ENCODE results near the gene ANKLE2.

DNA sequence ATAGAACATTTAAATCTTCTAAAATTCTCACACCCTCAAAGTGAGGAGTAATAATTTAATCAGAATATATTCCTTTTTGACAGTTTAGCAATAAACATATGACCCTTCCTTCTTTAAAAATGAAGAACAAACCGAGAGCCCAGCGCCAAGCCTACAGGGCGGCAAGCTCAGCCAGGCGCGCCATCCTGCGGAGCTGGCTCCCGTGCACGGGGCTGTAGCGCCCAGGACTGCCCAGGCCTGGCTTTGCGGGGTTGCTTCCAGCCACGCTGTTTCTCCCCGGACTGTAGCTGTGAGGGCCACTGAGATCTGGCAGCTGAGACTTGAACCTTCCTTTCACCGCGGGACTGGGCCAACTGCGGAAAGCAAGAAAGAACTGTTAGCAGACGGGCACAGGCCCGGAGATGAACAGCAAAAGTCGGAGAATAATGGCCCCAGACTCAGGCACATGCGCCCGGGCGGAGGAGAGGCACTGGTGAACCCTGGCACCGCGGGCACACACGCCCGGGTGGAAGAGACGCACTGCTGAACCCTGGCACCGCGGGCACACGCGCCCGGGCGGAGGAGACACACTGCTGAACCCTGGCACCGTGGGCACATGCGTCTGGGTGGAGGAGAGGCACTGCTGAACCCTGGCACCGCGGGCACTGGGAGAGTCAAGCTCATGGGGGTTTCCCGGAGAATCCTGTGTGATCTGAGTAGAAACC lies 34.4 kb downstream of the ANKLE2 start:
- TF ChIP-seq POLR2AphosphoS5 (IDR thresholded peaks at IDR 0.05; ENCODE audit: low read depth, low read length) (no peak), YY1 (IDR thresholded peaks at IDR 0.05; ENCODE audit: low read depth) (no peak), MXI1 (IDR thresholded peaks at IDR 0.05; ENCODE audit: low read depth, low read length) (no peak), RCOR1 (IDR thresholded peaks at IDR 0.05; ENCODE audit: low read length) (no peak), EP300 (IDR thresholded peaks at IDR 0.05; ENCODE audit: borderline replicate concordance in 1 of 2, low read depth in 1 of 2, low read length in 1 of 2) (no peak), TAF1 (IDR thresholded peaks at IDR 0.05; ENCODE audit: borderline replicate concordance, low read depth, low read length) (no peak)
- TF ChIP-seq, protein P1, sequence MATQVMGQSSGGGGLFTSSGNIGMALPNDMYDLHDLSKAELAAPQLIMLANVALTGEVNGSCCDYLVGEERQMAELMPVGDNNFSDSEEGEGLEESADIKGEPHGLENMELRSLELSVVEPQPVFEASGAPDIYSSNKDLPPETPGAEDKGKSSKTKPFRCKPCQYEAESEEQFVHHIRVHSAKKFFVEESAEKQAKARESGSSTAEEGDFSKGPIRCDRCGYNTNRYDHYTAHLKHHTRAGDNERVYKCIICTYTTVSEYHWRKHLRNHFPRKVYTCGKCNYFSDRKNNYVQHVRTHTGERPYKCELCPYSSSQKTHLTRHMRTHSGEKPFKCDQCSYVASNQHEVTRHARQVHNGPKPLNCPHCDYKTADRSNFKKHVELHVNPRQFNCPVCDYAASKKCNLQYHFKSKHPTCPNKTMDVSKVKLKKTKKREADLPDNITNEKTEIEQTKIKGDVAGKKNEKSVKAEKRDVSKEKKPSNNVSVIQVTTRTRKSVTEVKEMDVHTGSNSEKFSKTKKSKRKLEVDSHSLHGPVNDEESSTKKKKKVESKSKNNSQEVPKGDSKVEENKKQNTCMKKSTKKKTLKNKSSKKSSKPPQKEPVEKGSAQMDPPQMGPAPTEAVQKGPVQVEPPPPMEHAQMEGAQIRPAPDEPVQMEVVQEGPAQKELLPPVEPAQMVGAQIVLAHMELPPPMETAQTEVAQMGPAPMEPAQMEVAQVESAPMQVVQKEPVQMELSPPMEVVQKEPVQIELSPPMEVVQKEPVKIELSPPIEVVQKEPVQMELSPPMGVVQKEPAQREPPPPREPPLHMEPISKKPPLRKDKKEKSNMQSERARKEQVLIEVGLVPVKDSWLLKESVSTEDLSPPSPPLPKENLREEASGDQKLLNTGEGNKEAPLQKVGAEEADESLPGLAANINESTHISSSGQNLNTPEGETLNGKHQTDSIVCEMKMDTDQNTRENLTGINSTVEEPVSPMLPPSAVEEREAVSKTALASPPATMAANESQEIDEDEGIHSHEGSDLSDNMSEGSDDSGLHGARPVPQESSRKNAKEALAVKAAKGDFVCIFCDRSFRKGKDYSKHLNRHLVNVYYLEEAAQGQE (IDR thresholded peaks at IDR 0.05; ENCODE audit: low read depth, low read length): no peak
- TF ChIP-seq, protein P2, sequence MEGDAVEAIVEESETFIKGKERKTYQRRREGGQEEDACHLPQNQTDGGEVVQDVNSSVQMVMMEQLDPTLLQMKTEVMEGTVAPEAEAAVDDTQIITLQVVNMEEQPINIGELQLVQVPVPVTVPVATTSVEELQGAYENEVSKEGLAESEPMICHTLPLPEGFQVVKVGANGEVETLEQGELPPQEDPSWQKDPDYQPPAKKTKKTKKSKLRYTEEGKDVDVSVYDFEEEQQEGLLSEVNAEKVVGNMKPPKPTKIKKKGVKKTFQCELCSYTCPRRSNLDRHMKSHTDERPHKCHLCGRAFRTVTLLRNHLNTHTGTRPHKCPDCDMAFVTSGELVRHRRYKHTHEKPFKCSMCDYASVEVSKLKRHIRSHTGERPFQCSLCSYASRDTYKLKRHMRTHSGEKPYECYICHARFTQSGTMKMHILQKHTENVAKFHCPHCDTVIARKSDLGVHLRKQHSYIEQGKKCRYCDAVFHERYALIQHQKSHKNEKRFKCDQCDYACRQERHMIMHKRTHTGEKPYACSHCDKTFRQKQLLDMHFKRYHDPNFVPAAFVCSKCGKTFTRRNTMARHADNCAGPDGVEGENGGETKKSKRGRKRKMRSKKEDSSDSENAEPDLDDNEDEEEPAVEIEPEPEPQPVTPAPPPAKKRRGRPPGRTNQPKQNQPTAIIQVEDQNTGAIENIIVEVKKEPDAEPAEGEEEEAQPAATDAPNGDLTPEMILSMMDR (IDR thresholded peaks at IDR 0.05): no peak

All from SK-N-SH (cell line).